Measurements from ENCODE around the gene CLSTN3.

CLSTN3 gene

GRCh38 chr12:7154901-7155470, 24.8 kb downstream of the CLSTN3 start:
- H3K36me3 ChIP-seq (ENCODE audit: insufficient read depth, low read length): peaks cover 22% of the 10 kb centered on the region
- H3K4me1 ChIP-seq (ENCODE audit: insufficient read depth, low read length): no peaks in the 10 kb centered on the region
- H3K27me3 ChIP-seq (ENCODE audit: insufficient read depth, low read length): no peaks in the 10 kb centered on the region
- H3K27ac ChIP-seq (ENCODE audit: low read depth, low read length): no peak overlapping the region
- no peak overlapping the region for H3K4me3 ChIP-seq (ENCODE audit: low read length)
- no peaks in the 10 kb centered on the region for H3K9me3 ChIP-seq (ENCODE audit: insufficient read depth, low read depth, low read length)
- no peak overlapping the region for H3K9ac ChIP-seq (ENCODE audit: low read depth, low read length)
- WGBS: 92% methylated on average over 11 of the region's 12 CpGs

GRCh38 chr12:7155471-7156034, 25.4 kb downstream of the CLSTN3 start:
- H3K27ac ChIP-seq (ENCODE audit: low read depth, low read length): no peak overlapping the region
- H3K27me3 ChIP-seq (ENCODE audit: insufficient read depth, low read length): no peaks in the 10 kb centered on the region
- WGBS: 92% methylated on average over 8 of the region's 8 CpGs
- no peak overlapping the region; the same call in 1 of the 2 replicates for H3K9ac ChIP-seq (ENCODE audit: low read depth, low read length)
- H3K9me3 ChIP-seq (ENCODE audit: insufficient read depth, low read depth, low read length): no peaks in the 10 kb centered on the region
- H3K36me3 ChIP-seq (ENCODE audit: insufficient read depth, low read length): peaks cover 17% of the 10 kb centered on the region
- H3K4me3 ChIP-seq (ENCODE audit: low read length): no peak overlapping the region
- H3K4me1 ChIP-seq (ENCODE audit: insufficient read depth, low read length): no peaks in the 10 kb centered on the region

GRCh38 chr12:7156259-7157197, 26.4 kb downstream of the CLSTN3 start:
- 92% methylated on average over 24 of the region's 24 CpGs for WGBS
- Histone ChIP-seq H3K9ac (ENCODE audit: low read depth, low read length) (no peak overlapping the region), H3K27ac (ENCODE audit: low read depth, low read length) (no peak overlapping the region), H3K36me3 (ENCODE audit: insufficient read depth, low read length) (peaks cover 8% of the 10 kb centered on the region; the same call in 1 of the 2 replicates), H3K27me3 (ENCODE audit: insufficient read depth, low read length) (no peaks in the 10 kb centered on the region), H3K9me3 (ENCODE audit: insufficient read depth, low read depth, low read length) (no peaks in the 10 kb centered on the region), H3K4me1 (ENCODE audit: insufficient read depth, low read length) (no peaks in the 10 kb centered on the region), H3K4me3 (ENCODE audit: low read length) (no peak overlapping the region)

- Histone ChIP-seq H3K4me1 (ENCODE audit: insufficient read depth, low read length) (no peaks in the 10 kb centered on the region), H3K9me3 (ENCODE audit: insufficient read depth, low read depth, low read length) (no peaks in the 10 kb centered on the region), H3K27ac (ENCODE audit: low read depth, low read length) (no peak overlapping the region), H3K4me3 (ENCODE audit: low read length) (no peak overlapping the region), H3K36me3 (ENCODE audit: insufficient read depth, low read length) (0 out of 2 replicates have a peak, but pooled peaks cover 7% of the 10 kb centered on the region), H3K9ac (ENCODE audit: low read depth, low read length) (no peak overlapping the region), H3K27me3 (ENCODE audit: insufficient read depth, low read length) (no peaks in the 10 kb centered on the region)
- 93% methylated on average over 17 of the region's 17 CpGs for WGBS
These were observed 27.2 kb downstream of the CLSTN3 start for GRCh38 chr12:7157391-7157790.

- Histone ChIP-seq H3K27ac (ENCODE audit: low read depth, low read length) (no peak overlapping the region), H3K9ac (ENCODE audit: low read depth, low read length) (no peak overlapping the region), H3K4me3 (ENCODE audit: low read length) (no peak overlapping the region), H3K27me3 (ENCODE audit: insufficient read depth, low read length) (no peaks in the 10 kb centered on the region), H3K36me3 (ENCODE audit: insufficient read depth, low read length) (0 out of 2 replicates have a peak, but pooled peaks cover 2% of the 10 kb centered on the region), H3K4me1 (ENCODE audit: insufficient read depth, low read length) (no peaks in the 10 kb centered on the region), H3K9me3 (ENCODE audit: insufficient read depth, low read depth, low read length) (peaks cover 7% of the 10 kb centered on the region; the same call in 1 of the 2 replicates)
- 79% methylated on average over 10 of the region's 10 CpGs for WGBS
These were observed 28.8 kb downstream of the CLSTN3 start for GRCh38 chr12:7158781-7159609.

DNA sequence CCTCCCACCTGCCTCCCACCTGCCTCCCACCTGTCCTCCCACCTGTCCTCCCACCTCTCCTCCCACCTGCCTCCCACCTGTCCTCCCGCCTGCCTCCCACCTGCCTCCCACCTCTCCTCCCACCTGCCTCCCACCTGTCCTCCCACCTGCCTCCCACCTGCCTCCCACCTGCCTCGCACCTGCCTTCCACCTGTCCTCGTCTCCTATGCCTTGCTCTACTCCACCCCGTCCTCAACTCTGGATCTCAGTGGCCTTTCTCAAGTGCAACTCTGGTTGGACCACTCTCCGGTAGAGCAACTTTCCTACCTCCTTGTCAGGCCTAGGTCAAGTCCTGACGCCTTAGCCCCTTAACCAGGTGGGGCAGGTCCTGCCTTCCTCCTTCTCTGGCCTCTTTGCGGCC, 30.0 kb downstream of the CLSTN3 start:
- Histone ChIP-seq H3K27me3 (ENCODE audit: insufficient read depth, low read length) (no peaks in the 10 kb centered on the region), H3K4me1 (ENCODE audit: insufficient read depth, low read length) (no peaks in the 10 kb centered on the region), H3K4me3 (ENCODE audit: low read length) (no peak overlapping the region), H3K27ac (ENCODE audit: low read depth, low read length) (no peak overlapping the region), H3K36me3 (ENCODE audit: insufficient read depth, low read length) (no peaks in the 10 kb centered on the region), H3K9ac (ENCODE audit: low read depth, low read length) (no peak overlapping the region), H3K9me3 (ENCODE audit: insufficient read depth, low read depth, low read length) (peaks cover 13% of the 10 kb centered on the region; the same call in 1 of the 2 replicates)
- WGBS: 78% methylated on average over 7 of the region's 7 CpGs

- Histone ChIP-seq H3K36me3 (ENCODE audit: insufficient read depth, low read length) (no peaks in the 10 kb centered on the region), H3K4me3 (ENCODE audit: low read length) (no peak overlapping the region), H3K4me1 (ENCODE audit: insufficient read depth, low read length) (no peaks in the 10 kb centered on the region), H3K9me3 (ENCODE audit: insufficient read depth, low read depth, low read length) (peaks cover 24% of the 10 kb centered on the region), H3K9ac (ENCODE audit: low read depth, low read length) (no peak overlapping the region), H3K27ac (ENCODE audit: low read depth, low read length) (no peak overlapping the region), H3K27me3 (ENCODE audit: insufficient read depth, low read length) (no peaks in the 10 kb centered on the region)
- WGBS: 87% methylated on average over 4 of the region's 4 CpGs
These were observed 31.2 kb downstream of the CLSTN3 start for GRCh38 chr12:7161327-7161726.

DNA sequence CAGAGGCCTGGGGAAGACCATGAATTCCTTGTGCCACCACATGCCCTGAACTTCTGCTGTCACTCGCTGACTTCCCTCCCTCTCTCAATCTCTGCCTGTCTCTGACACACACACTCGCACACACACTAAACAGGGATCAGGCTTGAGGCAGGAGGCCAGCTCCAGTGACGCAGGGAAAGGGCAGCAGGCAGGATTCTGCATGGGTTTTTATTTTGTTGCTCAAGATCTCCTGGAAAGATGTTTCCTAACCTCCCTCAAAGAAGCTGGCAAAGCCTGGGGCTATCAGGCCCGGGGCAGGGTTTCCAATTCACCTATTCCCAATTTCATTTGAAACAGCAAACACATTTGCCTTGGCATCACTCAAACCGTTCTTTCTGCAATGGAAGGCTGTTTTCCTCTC, 31.6 kb downstream of the CLSTN3 start:
- Histone ChIP-seq H3K9ac (ENCODE audit: low read depth, low read length) (no peak overlapping the region), H3K36me3 (ENCODE audit: insufficient read depth, low read length) (no peaks in the 10 kb centered on the region), H3K9me3 (ENCODE audit: insufficient read depth, low read depth, low read length) (peaks cover 29% of the 10 kb centered on the region), H3K4me1 (ENCODE audit: insufficient read depth, low read length) (no peaks in the 10 kb centered on the region), H3K4me3 (ENCODE audit: low read length) (no peak overlapping the region), H3K27me3 (ENCODE audit: insufficient read depth, low read length) (no peaks in the 10 kb centered on the region), H3K27ac (ENCODE audit: low read depth, low read length) (no peak overlapping the region)
- WGBS: 92% methylated on average over 5 of the region's 5 CpGs

DNA sequence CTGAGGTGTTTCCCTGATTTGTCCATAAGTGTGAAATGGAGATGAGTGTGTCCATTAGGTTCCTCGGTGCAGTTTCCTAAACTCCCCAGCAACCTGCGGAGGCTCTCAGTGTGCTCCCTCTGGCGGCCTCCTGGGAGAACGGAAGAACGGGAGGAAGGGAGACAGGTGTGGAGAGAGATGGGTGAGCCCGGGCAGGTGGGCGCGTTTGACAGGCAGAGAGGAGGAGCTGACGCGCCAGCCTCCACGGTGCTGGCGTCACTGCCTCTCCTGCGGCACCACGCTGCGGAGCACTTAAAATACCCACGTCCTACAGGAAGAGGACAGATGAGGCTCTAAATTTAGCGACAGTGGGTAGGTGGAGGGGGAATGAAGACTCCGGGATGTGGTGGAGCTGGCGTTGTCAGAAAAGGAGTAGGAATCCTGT, 32.5 kb downstream of the CLSTN3 start:
- no peak overlapping the region for H3K9ac ChIP-seq (ENCODE audit: low read depth, low read length)
- no peaks in the 10 kb centered on the region for H3K36me3 ChIP-seq (ENCODE audit: insufficient read depth, low read length)
- H3K9me3 ChIP-seq (ENCODE audit: insufficient read depth, low read depth, low read length): peaks cover 38% of the 10 kb centered on the region
- no peaks in the 10 kb centered on the region for H3K4me1 ChIP-seq (ENCODE audit: insufficient read depth, low read length)
- no peaks in the 10 kb centered on the region for H3K27me3 ChIP-seq (ENCODE audit: insufficient read depth, low read length)
- peak overlapping the region; percentile 27; the same call in 1 of the 2 replicates for H3K4me3 ChIP-seq (ENCODE audit: low read length)
- WGBS: 47% methylated on average over 19 of the region's 19 CpGs
- no peak overlapping the region for H3K27ac ChIP-seq (ENCODE audit: low read depth, low read length)

DNA sequence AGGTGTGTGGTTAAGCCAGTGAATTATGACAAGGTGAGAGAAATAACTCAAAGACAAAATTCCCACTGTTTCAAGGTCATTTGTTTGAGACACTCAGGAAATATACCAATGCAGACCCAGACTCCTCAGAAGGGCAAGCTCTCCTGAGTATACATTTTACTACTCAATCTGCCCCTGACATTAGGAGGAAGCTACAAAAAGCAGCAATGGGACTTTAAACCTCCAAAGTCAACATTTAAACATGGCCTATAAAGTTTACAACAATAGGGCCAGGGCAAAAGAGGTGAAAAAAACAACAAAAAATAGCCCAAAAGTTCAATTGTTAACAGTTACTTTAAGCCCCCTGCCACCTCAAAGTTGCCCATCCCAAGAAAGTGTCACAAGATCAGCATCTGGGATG, 39.8 kb downstream of the CLSTN3 start:
- no peaks in the 10 kb centered on the region for H3K36me3 ChIP-seq (ENCODE audit: insufficient read depth, low read length)
- H3K4me3 ChIP-seq (ENCODE audit: low read length): no peak overlapping the region
- peaks cover 86% of the 10 kb centered on the region for H3K9me3 ChIP-seq (ENCODE audit: insufficient read depth, low read depth, low read length)
- no peak overlapping the region for H3K9ac ChIP-seq (ENCODE audit: low read depth, low read length)
- H3K27me3 ChIP-seq (ENCODE audit: insufficient read depth, low read length): no peaks in the 10 kb centered on the region
- H3K4me1 ChIP-seq (ENCODE audit: insufficient read depth, low read length): no peaks in the 10 kb centered on the region
- no peak overlapping the region for H3K27ac ChIP-seq (ENCODE audit: low read depth, low read length)
